Mesendoderm (in vitro differentiated cells): ENCODE results near the gene TMPRSS7.

Experiments
- DNase-seq: peaks from one replicate; pipeline ENCODE4 v3.0.0; 2013
- H2AK5ac ChIP-seq: 2 replicates; pipeline ENCODE4 v1.6.1; 2013; ENCODE audit warnings: low read length, inconsistent platforms
- H2BK120ac ChIP-seq: 2 replicates; pipeline ENCODE4 v1.6.1; 2013; ENCODE audit warnings: low read depth, mild to moderate bottlenecking, low read length, moderate library complexity, mixed read lengths
- H2BK15ac ChIP-seq: replicated peaks from 2 replicates; pipeline ENCODE4 v1.6.1; 2013; ENCODE audit warnings: low read depth, mild to moderate bottlenecking, moderate library complexity
- H2BK5ac ChIP-seq: 2 replicates; pipeline ENCODE4 v1.6.1; 2013; ENCODE audit warnings: low read length, inconsistent platforms
- H3K18ac ChIP-seq: 2 replicates; pipeline ENCODE4 v1.6.1; 2013; ENCODE audit warnings: mild to moderate bottlenecking, low read length, mixed read lengths
- H3K23ac ChIP-seq: one replicate; pipeline ENCODE4 v1.6.1; 2013; ENCODE audit warnings: low read length
- H3K27ac ChIP-seq: 2 replicates; pipeline ENCODE4 v1.5.1; 2013; ENCODE audit warnings: low read depth, mild to moderate bottlenecking, inconsistent platforms, low read length, moderate library complexity
- H3K27me3 ChIP-seq: 2 replicates; pipeline ENCODE4 v1.6.1; 2013; ENCODE audit warnings: low read length, control low read depth, mild to moderate bottlenecking, inconsistent platforms; ENCODE audit not compliant: insufficient read depth, poor library complexity
- H3K36me3 ChIP-seq: 2 replicates; pipeline ENCODE4 v1.6.1; 2013; ENCODE audit warnings: low read length, inconsistent platforms; ENCODE audit not compliant: control insufficient read depth, insufficient read depth
- H3K4ac ChIP-seq: one replicate; pipeline ENCODE4 v1.6.1; 2013; ENCODE audit warnings: low read depth, mild to moderate bottlenecking, low read length, moderate library complexity
- H3K4me1 ChIP-seq: 2 replicates; pipeline ENCODE4 v1.6.1; 2013; ENCODE audit warnings: low read depth, low read length, inconsistent platforms; ENCODE audit not compliant: control insufficient read depth
- H3K4me2 ChIP-seq: 2 replicates; pipeline ENCODE4 v1.6.1; 2013; ENCODE audit warnings: low read length
- H3K4me3 ChIP-seq: 2 replicates; pipeline ENCODE4 v1.5.1; 2013; ENCODE audit warnings: mild to moderate bottlenecking, low read length
- H3K56ac ChIP-seq: one replicate; pipeline ENCODE4 v1.6.1; 2013; ENCODE audit warnings: low read length
- H3K79me1 ChIP-seq: 2 replicates; pipeline ENCODE4 v1.6.1; 2013; ENCODE audit warnings: low read length, inconsistent platforms
- H3K79me2 ChIP-seq: 2 replicates; pipeline ENCODE4 v1.6.1; 2013; ENCODE audit warnings: mild to moderate bottlenecking, low read length; ENCODE audit not compliant: control insufficient read depth, insufficient read depth
- H3K9ac ChIP-seq: 2 replicates; pipeline ENCODE4 v1.6.1; 2013; ENCODE audit warnings: low read length, inconsistent platforms
- H4K5ac ChIP-seq: one replicate; pipeline ENCODE4 v1.6.1; 2013; ENCODE audit warnings: low read length
- H4K8ac ChIP-seq: one replicate; pipeline ENCODE4 v1.6.1; 2013; ENCODE audit warnings: low read depth, mild to moderate bottlenecking, control low read depth, low read length, moderate library complexity
- WGBS: extraction: QIAGEN DNeasy Blood & Tissue Kit; methylation state at CpG from one replicate; pipeline ENCODE4 v1.1.7; 2013; ENCODE audit warnings: low lambda C conversion rate, missing lambda C conversion rate; ENCODE audit not compliant: insufficient coverage; ENCODE audit errors: extremely low coverage; 5-methylcytosine and 5-hydroxymethylcytosine counted together

TMPRSS7 gene

DNA sequence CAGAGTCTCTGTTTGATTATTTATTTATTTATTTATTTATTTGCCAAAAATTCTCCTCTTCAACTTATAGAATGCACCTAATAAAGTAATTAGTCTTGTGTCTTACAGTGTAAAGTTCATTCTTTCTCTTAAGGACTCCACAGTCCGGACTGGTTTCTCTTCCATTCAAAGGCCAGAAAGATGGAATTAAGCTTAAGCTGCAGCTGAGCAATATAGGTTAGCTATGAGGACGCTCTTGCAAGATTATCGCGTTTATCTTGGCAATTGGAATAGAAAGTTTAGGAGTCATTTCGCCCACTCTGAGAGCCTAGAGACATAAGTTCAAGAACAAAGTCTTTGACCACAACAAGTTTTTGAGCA is 20.8 kb upstream of the TMPRSS7 start:
- Histone ChIP-seq H3K4me1 (peaks cover 2% of the 10 kb centered on the region), H3K23ac (no peak overlapping the region), H3K4me2 (no peak overlapping the region), H3K36me3 (no peaks in the 10 kb centered on the region), H2AK5ac (no peak overlapping the region), H4K8ac (no peak overlapping the region), H3K27ac (no peak overlapping the region), H3K27me3 (no peaks in the 10 kb centered on the region), H3K9ac (no peak overlapping the region), H3K18ac (no peak overlapping the region), H3K79me2 (no peaks in the 10 kb centered on the region), H4K5ac (no peak overlapping the region), H2BK15ac (no peak overlapping the region), H2BK120ac (no peak overlapping the region), H3K79me1 (no peaks in the 10 kb centered on the region), H3K4me3 (no peak overlapping the region), H3K4ac (no peak overlapping the region), H2BK5ac (no peak overlapping the region), H3K56ac (no peak overlapping the region)
- DNase-seq = no peak
- WGBS = no CpG with 5 or more reads among the region's 5 CpGs

DNA sequence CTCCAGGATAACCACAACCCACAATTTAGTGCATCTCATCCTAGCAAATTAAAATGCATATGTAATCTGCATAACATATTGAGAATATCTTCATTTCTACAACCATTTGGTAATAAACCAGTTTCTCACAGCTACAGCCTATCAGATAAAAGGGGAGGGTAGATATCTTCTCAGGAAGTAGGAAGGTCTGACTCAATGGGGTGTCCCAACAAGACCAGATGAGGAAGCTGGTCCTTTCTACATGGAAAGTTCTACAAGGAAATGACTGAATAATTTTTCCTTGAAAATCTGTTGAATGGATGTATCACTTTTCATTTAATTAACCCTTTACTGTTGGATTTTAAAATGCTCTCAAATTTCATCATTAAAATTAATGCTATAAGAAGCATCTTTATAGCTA is 17.4 kb upstream of the TMPRSS7 start:
- H3K4me1 ChIP-seq = peaks cover 2% of the 10 kb centered on the region
- no peak overlapping the region for H3K4me3 ChIP-seq
- H4K5ac ChIP-seq = no peak overlapping the region
- no peak overlapping the region for H3K56ac ChIP-seq
- H3K36me3 ChIP-seq = no peaks in the 10 kb centered on the region
- H3K23ac ChIP-seq = no peak overlapping the region
- no peak overlapping the region for H2BK15ac ChIP-seq
- H3K79me2 ChIP-seq = no peaks in the 10 kb centered on the region
- H3K9ac ChIP-seq = no peak overlapping the region
- no peak overlapping the region for H2BK120ac ChIP-seq
- no peaks in the 10 kb centered on the region for H3K79me1 ChIP-seq
- H3K4me2 ChIP-seq = no peak overlapping the region
- no peak overlapping the region for H2AK5ac ChIP-seq
- DNase-seq = no peak
- no peak overlapping the region for H3K4ac ChIP-seq
- no peaks in the 10 kb centered on the region for H3K27me3 ChIP-seq
- H2BK5ac ChIP-seq = no peak overlapping the region
- H3K18ac ChIP-seq = no peak overlapping the region
- H4K8ac ChIP-seq = no peak overlapping the region
- no peak overlapping the region for H3K27ac ChIP-seq

DNA sequence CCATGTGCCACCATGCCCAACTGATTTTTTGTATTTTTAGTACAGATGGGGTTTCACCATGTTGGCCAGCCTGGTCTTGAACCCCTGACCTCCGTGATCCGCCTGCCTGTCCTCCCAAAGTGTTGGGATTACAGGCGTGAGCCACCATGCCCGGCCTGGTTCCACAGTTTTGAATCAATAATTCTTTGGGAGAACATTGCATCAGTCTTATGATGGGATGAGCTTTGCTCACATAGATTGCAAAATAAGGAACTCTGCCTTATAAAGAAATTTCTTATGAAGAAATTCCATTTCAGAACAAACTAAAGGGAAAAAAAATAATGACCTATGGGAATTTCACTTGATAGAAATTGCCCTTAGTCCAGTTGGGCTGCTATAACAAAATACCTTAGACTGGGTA is 15.8 kb upstream of the TMPRSS7 start:
- Histone ChIP-seq H3K79me1 (no peaks in the 10 kb centered on the region), H3K4me1 (peaks cover 2% of the 10 kb centered on the region), H3K79me2 (no peaks in the 10 kb centered on the region), H2BK15ac (no peak overlapping the region), H3K4me3 (no peak overlapping the region), H2BK5ac (no peak overlapping the region), H2BK120ac (no peak overlapping the region), H3K27ac (no peak overlapping the region), H3K23ac (no peak overlapping the region), H3K36me3 (no peaks in the 10 kb centered on the region), H4K8ac (no peak overlapping the region), H2AK5ac (no peak overlapping the region), H3K27me3 (no peaks in the 10 kb centered on the region), H3K4ac (no peak overlapping the region), H4K5ac (no peak overlapping the region), H3K56ac (no peak overlapping the region), H3K18ac (no peak overlapping the region), H3K4me2 (no peak overlapping the region), H3K9ac (no peak overlapping the region)
- WGBS = no CpG with 5 or more reads among the region's 4 CpGs
- DNase-seq = no peak

DNA sequence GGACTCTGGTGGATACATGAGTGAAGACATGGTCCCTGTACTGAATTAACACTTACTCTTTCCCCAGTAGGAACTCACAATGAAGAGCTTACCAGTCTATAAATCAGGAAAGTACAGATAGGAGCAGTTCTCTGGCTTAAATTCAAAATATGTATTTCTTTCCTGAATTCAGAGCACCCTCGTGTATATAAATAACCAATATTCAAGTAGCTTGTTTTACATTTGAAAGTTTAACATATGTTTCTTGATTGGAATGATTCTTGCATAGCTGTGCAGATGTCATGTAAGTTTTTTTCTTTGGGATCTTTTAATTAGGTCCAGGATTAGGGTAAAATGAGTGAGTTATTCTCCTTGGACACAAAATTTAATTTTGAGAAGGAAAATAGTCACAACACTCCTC is 14.8 kb upstream of the TMPRSS7 start:
- Histone ChIP-seq H4K8ac (no peak overlapping the region), H3K36me3 (no peaks in the 10 kb centered on the region), H3K9ac (no peak overlapping the region), H3K18ac (no peak overlapping the region), H3K27ac (no peak overlapping the region), H3K56ac (no peak overlapping the region), H3K4me1 (peaks cover 2% of the 10 kb centered on the region), H2BK15ac (no peak overlapping the region), H3K4me2 (no peak overlapping the region), H2BK5ac (no peak overlapping the region), H3K79me1 (no peaks in the 10 kb centered on the region), H3K23ac (no peak overlapping the region), H3K79me2 (no peaks in the 10 kb centered on the region), H2AK5ac (no peak overlapping the region), H3K27me3 (no peaks in the 10 kb centered on the region), H2BK120ac (no peak overlapping the region), H3K4ac (no peak overlapping the region), H3K4me3 (no peak overlapping the region), H4K5ac (no peak overlapping the region)
- WGBS = no CpG with 5 or more reads among the region's 1 CpG
- no peak for DNase-seq

DNA sequence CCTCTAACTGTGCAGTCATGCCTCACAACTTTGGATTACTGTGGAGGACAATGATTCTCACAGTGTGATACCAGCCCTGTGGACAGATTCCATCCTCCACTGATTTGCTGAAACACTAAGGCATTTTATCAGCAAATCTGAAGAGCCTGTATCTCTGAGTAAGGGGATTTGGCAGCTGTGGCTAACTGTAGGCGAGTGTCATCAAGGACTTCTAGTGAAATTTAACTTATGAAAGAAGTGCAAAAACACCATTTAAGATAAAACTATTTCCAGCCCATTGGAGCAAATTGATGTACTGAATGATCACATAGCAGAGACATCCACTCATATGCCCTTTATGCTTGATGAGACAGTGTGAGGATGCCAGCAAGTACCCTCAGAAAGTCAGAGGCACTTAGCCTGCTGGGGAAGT is 13.9 kb upstream of the TMPRSS7 start:
- Histone ChIP-seq H3K18ac (no peak overlapping the region), H4K8ac (no peak overlapping the region), H4K5ac (no peak overlapping the region), H2BK15ac (no peak overlapping the region), H2BK120ac (no peak overlapping the region), H3K27me3 (no peaks in the 10 kb centered on the region), H2AK5ac (no peak overlapping the region), H3K79me2 (no peaks in the 10 kb centered on the region), H3K4me1 (peaks cover 2% of the 10 kb centered on the region), H3K79me1 (no peaks in the 10 kb centered on the region), H3K36me3 (no peaks in the 10 kb centered on the region), H3K4ac (no peak overlapping the region), H3K9ac (no peak overlapping the region), H3K4me3 (no peak overlapping the region), H3K27ac (no peak overlapping the region), H3K23ac (no peak overlapping the region), H3K4me2 (no peak overlapping the region), H3K56ac (no peak overlapping the region), H2BK5ac (no peak overlapping the region)
- no CpG with 5 or more reads among the region's 1 CpG for WGBS
- no peak for DNase-seq

DNA sequence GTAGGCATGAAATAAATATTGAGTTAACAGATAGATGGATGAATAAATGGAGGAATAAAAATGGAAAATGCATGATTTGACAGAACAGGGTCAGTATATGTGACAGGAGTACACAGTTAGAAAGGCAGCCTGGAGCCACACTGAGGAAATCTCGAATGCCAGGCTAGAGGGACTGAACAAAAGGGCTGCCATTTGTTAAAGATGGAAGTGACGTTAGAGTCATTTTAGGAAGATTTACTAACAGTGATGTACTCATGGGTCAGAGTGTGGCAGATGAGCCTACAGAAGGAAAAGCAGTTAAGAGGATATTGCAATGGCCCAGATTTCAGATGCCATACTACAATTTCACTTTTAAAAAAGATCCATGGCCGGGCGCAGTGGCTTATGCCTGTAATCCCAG is 7.4 kb upstream of the TMPRSS7 start:
- Histone ChIP-seq H3K23ac (no peak overlapping the region), H3K4me2 (no peak overlapping the region), H2BK15ac (no peak overlapping the region), H3K27me3 (no peaks in the 10 kb centered on the region), H2BK120ac (no peak overlapping the region), H3K18ac (no peak overlapping the region), H3K9ac (no peak overlapping the region), H2BK5ac (no peak overlapping the region), H4K8ac (no peak overlapping the region), H4K5ac (no peak overlapping the region), H3K56ac (no peak overlapping the region), H3K79me1 (no peaks in the 10 kb centered on the region), H3K4me3 (no peak overlapping the region), H3K79me2 (no peaks in the 10 kb centered on the region), H3K4me1 (no peaks in the 10 kb centered on the region), H3K4ac (no peak overlapping the region), H3K36me3 (no peaks in the 10 kb centered on the region), H2AK5ac (no peak overlapping the region), H3K27ac (no peak overlapping the region)
- no CpG with 5 or more reads among the region's 4 CpGs for WGBS
- no peak for DNase-seq
